ENCODE measurements around the gene TEAD3.
A peak's percentile ranks its signal among the peaks of the same experiment; 100 is the strongest.

The TEAD3 gene

DNA sequence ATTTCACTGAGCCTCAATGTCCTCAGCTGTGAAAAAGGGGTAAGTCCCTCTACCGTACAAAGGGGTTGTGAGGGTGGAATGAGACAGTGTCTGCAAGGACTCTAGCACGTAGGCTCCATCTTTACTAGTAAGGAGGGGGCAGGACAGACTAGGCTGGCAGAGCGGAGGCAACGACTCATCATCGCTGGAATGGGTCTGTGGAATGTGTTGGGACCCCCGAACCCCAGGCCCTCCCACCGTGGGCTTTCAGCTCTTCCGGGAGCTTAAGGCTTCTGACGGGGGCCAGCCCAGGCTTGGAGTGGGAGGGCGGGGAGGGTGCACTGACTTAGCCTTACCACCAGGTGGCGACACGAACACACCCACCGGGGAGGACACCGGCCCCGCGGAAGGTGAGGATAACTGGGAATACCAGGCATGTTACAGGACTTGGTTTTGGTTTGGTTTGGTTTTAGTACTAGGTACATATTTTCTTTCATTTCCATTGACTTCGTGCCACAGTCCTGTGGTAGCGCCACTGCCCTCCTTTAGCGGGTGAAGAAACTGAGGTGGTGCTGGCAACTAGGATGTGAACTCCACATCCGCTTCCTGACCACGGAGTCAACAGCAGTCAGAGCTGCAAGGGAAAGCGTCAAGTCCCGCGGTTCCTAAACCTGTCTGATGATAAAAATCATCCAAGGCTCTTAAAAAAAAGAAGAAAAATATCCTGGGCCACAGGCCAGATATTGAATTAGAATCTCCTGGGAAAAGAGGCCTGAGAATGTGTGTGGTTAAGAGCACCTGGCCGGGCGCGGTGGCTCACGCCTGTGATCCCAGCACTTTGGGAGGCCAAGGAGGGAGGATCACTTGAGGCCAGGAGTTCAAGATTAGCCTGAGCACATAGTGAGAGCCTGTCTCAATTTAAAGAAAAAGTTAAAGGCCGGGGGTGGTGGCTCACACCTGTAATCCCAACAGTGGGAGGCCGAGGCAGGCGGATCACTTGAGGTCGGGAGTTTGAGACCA lies 26.1 kb upstream of the TEAD3 start:
- TF ChIP-seq YY1 (IDR thresholded peaks at IDR 0.05; ENCODE audit: low read depth) (no peak), RAD21 (IDR thresholded peaks at IDR 0.05; ENCODE audit: low read depth) (peak; percentile 96)

- no peak for TF ChIP-seq NFIC (IDR thresholded peaks at IDR 0.05)
- no peak for TF ChIP-seq TAF1 (IDR thresholded peaks at IDR 0.05; ENCODE audit: low read depth)
- no peak for TF ChIP-seq ZBTB7A (IDR thresholded peaks at IDR 0.05; ENCODE audit: low read depth)
- no peak for TF ChIP-seq CREB1 (IDR thresholded peaks at IDR 0.05; ENCODE audit: low read depth)
- TF ChIP-seq USF1 (IDR thresholded peaks at IDR 0.05), result no peak
- TF ChIP-seq, protein P1, sequence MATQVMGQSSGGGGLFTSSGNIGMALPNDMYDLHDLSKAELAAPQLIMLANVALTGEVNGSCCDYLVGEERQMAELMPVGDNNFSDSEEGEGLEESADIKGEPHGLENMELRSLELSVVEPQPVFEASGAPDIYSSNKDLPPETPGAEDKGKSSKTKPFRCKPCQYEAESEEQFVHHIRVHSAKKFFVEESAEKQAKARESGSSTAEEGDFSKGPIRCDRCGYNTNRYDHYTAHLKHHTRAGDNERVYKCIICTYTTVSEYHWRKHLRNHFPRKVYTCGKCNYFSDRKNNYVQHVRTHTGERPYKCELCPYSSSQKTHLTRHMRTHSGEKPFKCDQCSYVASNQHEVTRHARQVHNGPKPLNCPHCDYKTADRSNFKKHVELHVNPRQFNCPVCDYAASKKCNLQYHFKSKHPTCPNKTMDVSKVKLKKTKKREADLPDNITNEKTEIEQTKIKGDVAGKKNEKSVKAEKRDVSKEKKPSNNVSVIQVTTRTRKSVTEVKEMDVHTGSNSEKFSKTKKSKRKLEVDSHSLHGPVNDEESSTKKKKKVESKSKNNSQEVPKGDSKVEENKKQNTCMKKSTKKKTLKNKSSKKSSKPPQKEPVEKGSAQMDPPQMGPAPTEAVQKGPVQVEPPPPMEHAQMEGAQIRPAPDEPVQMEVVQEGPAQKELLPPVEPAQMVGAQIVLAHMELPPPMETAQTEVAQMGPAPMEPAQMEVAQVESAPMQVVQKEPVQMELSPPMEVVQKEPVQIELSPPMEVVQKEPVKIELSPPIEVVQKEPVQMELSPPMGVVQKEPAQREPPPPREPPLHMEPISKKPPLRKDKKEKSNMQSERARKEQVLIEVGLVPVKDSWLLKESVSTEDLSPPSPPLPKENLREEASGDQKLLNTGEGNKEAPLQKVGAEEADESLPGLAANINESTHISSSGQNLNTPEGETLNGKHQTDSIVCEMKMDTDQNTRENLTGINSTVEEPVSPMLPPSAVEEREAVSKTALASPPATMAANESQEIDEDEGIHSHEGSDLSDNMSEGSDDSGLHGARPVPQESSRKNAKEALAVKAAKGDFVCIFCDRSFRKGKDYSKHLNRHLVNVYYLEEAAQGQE (IDR thresholded peaks at IDR 0.05; ENCODE audit: low read depth), result no peak
- TF ChIP-seq TEAD4 (IDR thresholded peaks at IDR 0.05), result no peak
- no peak for TF ChIP-seq FOXM1 (IDR thresholded peaks at IDR 0.05; ENCODE audit: borderline replicate concordance, low read depth)
- no peak for TF ChIP-seq YY1 (IDR thresholded peaks at IDR 0.05; ENCODE audit: low read depth)
- no peak for TF ChIP-seq MAX (IDR thresholded peaks at IDR 0.05)
- no peak for TF ChIP-seq TCF12 (IDR thresholded peaks at IDR 0.05; ENCODE audit: low read depth)
- TF ChIP-seq RAD21 (IDR thresholded peaks at IDR 0.05; ENCODE audit: low read depth), result no peak
- no peak for TF ChIP-seq EP300 (IDR thresholded peaks at IDR 0.05; ENCODE audit: borderline replicate concordance)
- TF ChIP-seq CEBPB (IDR thresholded peaks at IDR 0.05), result no peak
- no peak for TF ChIP-seq EGR1 (IDR thresholded peaks at IDR 0.05)
Measured at GRCh38 chr6:35522151-35522550, 25.3 kb upstream of the TEAD3 start.

GRCh38 chr6:35521235-35521634 lies 24.4 kb upstream of the TEAD3 start:
- TF ChIP-seq NFIC (IDR thresholded peaks at IDR 0.05), result no peak
- TF ChIP-seq USF1 (IDR thresholded peaks at IDR 0.05), result no peak
- no peak for TF ChIP-seq EP300 (IDR thresholded peaks at IDR 0.05; ENCODE audit: borderline replicate concordance)
- TF ChIP-seq FOXM1 (IDR thresholded peaks at IDR 0.05; ENCODE audit: borderline replicate concordance, low read depth), result no peak
- TF ChIP-seq MAX (IDR thresholded peaks at IDR 0.05), result no peak
- TF ChIP-seq TAF1 (IDR thresholded peaks at IDR 0.05; ENCODE audit: low read depth), result no peak
- TF ChIP-seq EGR1 (IDR thresholded peaks at IDR 0.05), result no peak
- TF ChIP-seq CEBPB (IDR thresholded peaks at IDR 0.05), result no peak
- TF ChIP-seq YY1 (IDR thresholded peaks at IDR 0.05; ENCODE audit: low read depth), result no peak
- no peak for TF ChIP-seq TEAD4 (IDR thresholded peaks at IDR 0.05)
- no peak for TF ChIP-seq CREB1 (IDR thresholded peaks at IDR 0.05; ENCODE audit: low read depth)

GRCh38 chr6:35519313-35520015 lies 22.6 kb upstream of the TEAD3 start:
- no peak for TF ChIP-seq CREB1 (IDR thresholded peaks at IDR 0.05; ENCODE audit: low read depth)
- TF ChIP-seq TAF1 (IDR thresholded peaks at IDR 0.05; ENCODE audit: low read depth), result no peak
- no peak for TF ChIP-seq TCF12 (IDR thresholded peaks at IDR 0.05; ENCODE audit: low read depth)

- TF ChIP-seq TEAD4 (IDR thresholded peaks at IDR 0.05) (no peak), CEBPB (IDR thresholded peaks at IDR 0.05) (no peak), USF1 (IDR thresholded peaks at IDR 0.05) (no peak), ZBTB7A (IDR thresholded peaks at IDR 0.05; ENCODE audit: low read depth) (no peak), FOXM1 (IDR thresholded peaks at IDR 0.05; ENCODE audit: borderline replicate concordance, low read depth) (no peak), EP300 (IDR thresholded peaks at IDR 0.05; ENCODE audit: borderline replicate concordance) (no peak), RAD21 (IDR thresholded peaks at IDR 0.05; ENCODE audit: low read depth) (no peak), CREB1 (IDR thresholded peaks at IDR 0.05; ENCODE audit: low read depth) (no peak), EGR1 (IDR thresholded peaks at IDR 0.05) (no peak), TCF12 (IDR thresholded peaks at IDR 0.05; ENCODE audit: low read depth) (no peak)
Measured at GRCh38 chr6:35518566-35519312, 21.9 kb upstream of the TEAD3 start.

- TF ChIP-seq MAX (IDR thresholded peaks at IDR 0.05) (no peak), TEAD4 (IDR thresholded peaks at IDR 0.05) (no peak), YY1 (IDR thresholded peaks at IDR 0.05; ENCODE audit: low read depth) (no peak), NFIC (IDR thresholded peaks at IDR 0.05) (no peak), ZBTB7A (IDR thresholded peaks at IDR 0.05; ENCODE audit: low read depth) (no peak), TAF1 (IDR thresholded peaks at IDR 0.05; ENCODE audit: low read depth) (no peak), CEBPB (IDR thresholded peaks at IDR 0.05) (no peak), RAD21 (IDR thresholded peaks at IDR 0.05; ENCODE audit: low read depth) (no peak), EGR1 (IDR thresholded peaks at IDR 0.05) (no peak), TCF12 (IDR thresholded peaks at IDR 0.05; ENCODE audit: low read depth) (no peak), EP300 (IDR thresholded peaks at IDR 0.05; ENCODE audit: borderline replicate concordance) (no peak), FOXM1 (IDR thresholded peaks at IDR 0.05; ENCODE audit: borderline replicate concordance, low read depth) (no peak), USF1 (IDR thresholded peaks at IDR 0.05) (no peak), CREB1 (IDR thresholded peaks at IDR 0.05; ENCODE audit: low read depth) (no peak)
- TF ChIP-seq, protein P1 (IDR thresholded peaks at IDR 0.05; ENCODE audit: low read depth), result no peak
Measured at GRCh38 chr6:35516712-35517111, 19.8 kb upstream of the TEAD3 start.
